HepG2 (cell line): ENCODE data around the gene BMERB1.

ENCODE experiments used
- E2F1 ChIP-seq: sonication (generic); formaldehyde crosslinking; IDR thresholded peaks from 2 replicates; pipeline ENCODE4 v1.5.0; 2020; ENCODE audit warnings: missing genetic modification reagents
- MAZ ChIP-seq, 2 experiments: sonication (generic) in 1 of 2; formaldehyde crosslinking in 1 of 2; IDR thresholded peaks; 2 replicates each; pipeline versions ENCODE4 v1.5.0 to v1.6.1; 2012 to 2020; ENCODE audit warnings: low read depth in 2 of 2, mild to moderate bottlenecking in 2 of 2, borderline replicate concordance in 1 of 2, improper control_type of control experiment in 1 of 2, low read length in 1 of 2, missing genetic modification reagents in 1 of 2, moderate library complexity in 1 of 2
- MLX ChIP-seq: IDR thresholded peaks from 2 replicates; pipeline ENCODE4 v1.6.1; 2016
- POLR2A ChIP-seq, 2 experiments: IDR thresholded peaks; 2 replicates each; pipeline ENCODE4 v1.6.1; 2011; ENCODE audit warnings: low read depth in 2 of 2, low read length in 2 of 2, mild to moderate bottlenecking in 1 of 2, moderate library complexity in 1 of 2; ENCODE audit not compliant: insufficient read depth in 1 of 2
- SP4 ChIP-seq: sonication (generic); formaldehyde crosslinking; IDR thresholded peaks from 2 replicates; pipeline ENCODE4 v1.8.1; 2023; ENCODE audit warnings: mild to moderate bottlenecking, missing genetic modification reagents
- SRSF9 ChIP-seq: fragments of 200-400 bp; formaldehyde crosslinking; IDR thresholded peaks from 2 replicates; pipeline ENCODE4 v1.6.1; 2018; ENCODE audit warnings: borderline replicate concordance, mild to moderate bottlenecking, low read depth, low read length; ENCODE audit not compliant: insufficient read depth, poor library complexity, severe bottlenecking
- TOPORS ChIP-seq: sonication (generic); formaldehyde crosslinking; IDR thresholded peaks from 2 replicates; pipeline ENCODE4 v1.8.0; 2023; ENCODE audit warnings: mild to moderate bottlenecking, missing genetic modification reagents
- ZNF124 ChIP-seq: sonication (generic); formaldehyde crosslinking; IDR thresholded peaks from 2 replicates; pipeline ENCODE4 v1.4.0; 2020; ENCODE audit warnings: missing genetic modification reagents
- ZNF777 ChIP-seq: sonication (generic); formaldehyde crosslinking; IDR thresholded peaks from 2 replicates; pipeline ENCODE4 v1.4.0; 2020; ENCODE audit warnings: missing genetic modification reagents
- TF ChIP-seq, protein P1 (sequence below): fragments of 450-650 bp; IDR thresholded peaks from 2 replicates; pipeline ENCODE4 v1.6.1; 2016
- TF ChIP-seq, protein P2 (sequence below): sonication (generic); formaldehyde crosslinking; IDR thresholded peaks from 2 replicates; pipeline ENCODE4 v1.5.0; 2020; ENCODE audit warnings: mild to moderate bottlenecking, missing genetic modification reagents, moderate library complexity
- TF ChIP-seq, protein P3 (sequence below): sonication (generic); formaldehyde crosslinking; IDR thresholded peaks from 2 replicates; pipeline ENCODE4 v1.4.0; 2020; ENCODE audit warnings: missing genetic modification reagents

- TF ChIP-seq, protein P1, sequence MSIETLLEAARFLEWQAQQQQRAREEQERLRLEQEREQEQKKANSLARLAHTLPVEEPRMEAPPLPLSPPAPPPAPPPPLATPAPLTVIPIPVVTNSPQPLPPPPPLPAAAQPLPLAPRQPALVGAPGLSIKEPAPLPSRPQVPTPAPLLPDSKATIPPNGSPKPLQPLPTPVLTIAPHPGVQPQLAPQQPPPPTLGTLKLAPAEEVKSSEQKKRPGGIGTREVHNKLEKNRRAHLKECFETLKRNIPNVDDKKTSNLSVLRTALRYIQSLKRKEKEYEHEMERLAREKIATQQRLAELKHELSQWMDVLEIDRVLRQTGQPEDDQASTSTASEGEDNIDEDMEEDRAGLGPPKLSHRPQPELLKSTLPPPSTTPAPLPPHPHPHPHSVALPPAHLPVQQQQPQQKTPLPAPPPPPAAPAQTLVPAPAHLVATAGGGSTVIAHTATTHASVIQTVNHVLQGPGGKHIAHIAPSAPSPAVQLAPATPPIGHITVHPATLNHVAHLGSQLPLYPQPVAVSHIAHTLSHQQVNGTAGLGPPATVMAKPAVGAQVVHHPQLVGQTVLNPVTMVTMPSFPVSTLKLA = no peak
- TF ChIP-seq POLR2A (IDR thresholded peaks at IDR 0.05; ENCODE audit: insufficient read depth in 1 of 2, low read depth in 2 of 2, low read length in 2 of 2) (no peak), SP4 (CRISPR knock-in tag) (no peak), MLX (CRISPR knock-in tag) (no peak), MAZ (IDR thresholded peaks at IDR 0.05; ENCODE audit: borderline replicate concordance, low read depth, low read length) (no peak), MAZ (CRISPR knock-in tag; IDR thresholded peaks at IDR 0.05; ENCODE audit: low read depth) (no peak), TOPORS (CRISPR knock-in tag) (no peak), ZNF124 (CRISPR knock-in tag) (no peak), ZNF777 (CRISPR knock-in tag) (no peak), E2F1 (no peak), SRSF9 (no peak)
- TF ChIP-seq, protein P2, sequence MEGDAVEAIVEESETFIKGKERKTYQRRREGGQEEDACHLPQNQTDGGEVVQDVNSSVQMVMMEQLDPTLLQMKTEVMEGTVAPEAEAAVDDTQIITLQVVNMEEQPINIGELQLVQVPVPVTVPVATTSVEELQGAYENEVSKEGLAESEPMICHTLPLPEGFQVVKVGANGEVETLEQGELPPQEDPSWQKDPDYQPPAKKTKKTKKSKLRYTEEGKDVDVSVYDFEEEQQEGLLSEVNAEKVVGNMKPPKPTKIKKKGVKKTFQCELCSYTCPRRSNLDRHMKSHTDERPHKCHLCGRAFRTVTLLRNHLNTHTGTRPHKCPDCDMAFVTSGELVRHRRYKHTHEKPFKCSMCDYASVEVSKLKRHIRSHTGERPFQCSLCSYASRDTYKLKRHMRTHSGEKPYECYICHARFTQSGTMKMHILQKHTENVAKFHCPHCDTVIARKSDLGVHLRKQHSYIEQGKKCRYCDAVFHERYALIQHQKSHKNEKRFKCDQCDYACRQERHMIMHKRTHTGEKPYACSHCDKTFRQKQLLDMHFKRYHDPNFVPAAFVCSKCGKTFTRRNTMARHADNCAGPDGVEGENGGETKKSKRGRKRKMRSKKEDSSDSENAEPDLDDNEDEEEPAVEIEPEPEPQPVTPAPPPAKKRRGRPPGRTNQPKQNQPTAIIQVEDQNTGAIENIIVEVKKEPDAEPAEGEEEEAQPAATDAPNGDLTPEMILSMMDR (CRISPR knock-in tag) = peak; percentile 72
- TF ChIP-seq, protein P3, sequence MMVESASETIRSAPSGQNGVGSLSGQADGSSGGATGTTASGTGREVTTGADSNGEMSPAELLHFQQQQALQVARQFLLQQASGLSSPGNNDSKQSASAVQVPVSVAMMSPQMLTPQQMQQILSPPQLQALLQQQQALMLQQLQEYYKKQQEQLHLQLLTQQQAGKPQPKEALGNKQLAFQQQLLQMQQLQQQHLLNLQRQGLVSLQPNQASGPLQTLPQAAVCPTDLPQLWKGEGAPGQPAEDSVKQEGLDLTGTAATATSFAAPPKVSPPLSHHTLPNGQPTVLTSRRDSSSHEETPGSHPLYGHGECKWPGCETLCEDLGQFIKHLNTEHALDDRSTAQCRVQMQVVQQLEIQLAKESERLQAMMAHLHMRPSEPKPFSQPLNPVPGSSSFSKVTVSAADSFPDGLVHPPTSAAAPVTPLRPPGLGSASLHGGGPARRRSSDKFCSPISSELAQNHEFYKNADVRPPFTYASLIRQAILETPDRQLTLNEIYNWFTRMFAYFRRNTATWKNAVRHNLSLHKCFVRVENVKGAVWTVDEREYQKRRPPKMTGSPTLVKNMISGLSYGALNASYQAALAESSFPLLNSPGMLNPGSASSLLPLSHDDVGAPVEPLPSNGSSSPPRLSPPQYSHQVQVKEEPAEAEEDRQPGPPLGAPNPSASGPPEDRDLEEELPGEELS (CRISPR knock-in tag) = no peak
Measured at GRCh38 chr16:15466886-15467781, 32.7 kb downstream of the BMERB1 start.
